IMR-90 (cell line): ENCODE data around the gene RAB23. TPM values are rescaled to one million over a fixed set of nuclear protein-coding genes. Genes with fewer than 3 reads are reported as not detected.

ENCODE experiments used
- ATAC-seq: fragments of 200-7000 bp; cut with Tn5 transposase; 2 replicates; pipeline ENCODE4 v1.9.1; 2020; ENCODE audit warnings: low read depth, mild to moderate bottlenecking, moderate library complexity
- BruUV-seq: library from RNA; stranded (reverse); fragments of 400-500 nt; replicated peaks from 2 replicates; lab custom pipeline; 2021; lab: Mats Ljungman, UMichigan
- CTCF ChIA-PET: fragments of 300-600 bp; formaldehyde crosslinking; extraction: SDS; loops from one replicate; lab custom pipeline; 2021; ENCODE audit warnings: antibody characterized with exemption; lab: Yijun Ruan, JAX
- POLR2A ChIA-PET: fragments of 300-600 bp; sonication (Branson Sonifier 250); formaldehyde crosslinking; loops from one replicate; lab custom pipeline; 2022; ENCODE audit warnings: antibody characterized with exemption; ENCODE audit not compliant: unreplicated experiment; lab: Charles Lee
- DNase-seq: peaks from one replicate; pipeline ENCODE4 v3.0.0; 2013
- H2AFZ ChIP-seq: replicated peaks from 2 replicates; pipeline ENCODE3; 2013; ENCODE audit warnings: low read length, mild to moderate bottlenecking; ENCODE audit not compliant: poor library complexity
- H2AK5ac ChIP-seq: 2 replicates; pipeline ENCODE4 v1.6.1; 2013; ENCODE audit warnings: low read depth, low read length, inconsistent platforms
- H2AK9ac ChIP-seq: replicated peaks from 2 replicates; pipeline ENCODE3; 2013; ENCODE audit warnings: mild to moderate bottlenecking, low read depth, low read length, moderate library complexity; ENCODE audit not compliant: poor library complexity
- H2BK120ac ChIP-seq: 2 replicates; pipeline ENCODE4 v1.6.1; 2013; ENCODE audit warnings: low read depth, low read length, inconsistent platforms
- H2BK15ac ChIP-seq: 3 replicates; pipeline ENCODE4 v1.6.1; 2013; ENCODE audit warnings: low read depth, low read length, inconsistent platforms
- H2BK20ac ChIP-seq: 2 replicates; pipeline ENCODE4 v1.6.1; 2013; ENCODE audit warnings: low read depth, mild to moderate bottlenecking, inconsistent platforms, low read length, moderate library complexity
- H2BK5ac ChIP-seq: 2 replicates; pipeline ENCODE4 v1.6.1; 2013; ENCODE audit warnings: mild to moderate bottlenecking, low read depth, low read length, inconsistent platforms; ENCODE audit not compliant: poor library complexity, severe bottlenecking
- H3K14ac ChIP-seq: replicated peaks from 2 replicates; pipeline ENCODE4 v1.6.1; 2013; ENCODE audit warnings: low read depth, low read length, inconsistent platforms
- H3K18ac ChIP-seq: 2 replicates; pipeline ENCODE4 v1.6.1; 2013; ENCODE audit warnings: low read depth, low read length, control low read depth
- H3K23ac ChIP-seq: 2 replicates; pipeline ENCODE4 v1.6.1; 2013; ENCODE audit warnings: low read depth, low read length, inconsistent platforms
- H3K27ac ChIP-seq: 2 replicates; pipeline ENCODE4 v1.5.1; 2013; ENCODE audit warnings: mild to moderate bottlenecking, control low read depth, low read length; ENCODE audit not compliant: insufficient read depth
- H3K27me3 ChIP-seq: 2 replicates; pipeline ENCODE4 v1.6.1; 2013; ENCODE audit warnings: low read length; ENCODE audit not compliant: control insufficient read depth, insufficient read depth
- H3K36me3 ChIP-seq: 2 replicates; pipeline ENCODE4 v1.6.1; 2013; ENCODE audit warnings: low read length, mixed read lengths; ENCODE audit not compliant: control insufficient read depth, insufficient read depth
- H3K4ac ChIP-seq: 2 replicates; pipeline ENCODE4 v1.6.1; 2013; ENCODE audit warnings: low read depth, low read length, inconsistent platforms
- H3K4me1 ChIP-seq: 2 replicates; pipeline ENCODE4 v1.6.1; 2013; ENCODE audit warnings: low read length, mixed read lengths; ENCODE audit not compliant: control insufficient read depth, insufficient read depth
- H3K4me2 ChIP-seq: 2 replicates; pipeline ENCODE4 v1.6.1; 2013; ENCODE audit warnings: low read depth, mild to moderate bottlenecking, control low read depth, low read length, moderate library complexity
- H3K4me3 ChIP-seq: 2 replicates; pipeline ENCODE4 v1.5.1; 2013; ENCODE audit warnings: low read depth, mild to moderate bottlenecking, control low read depth, low read length, moderate library complexity; ENCODE audit not compliant: insufficient read depth
- H3K56ac ChIP-seq: 2 replicates; pipeline ENCODE4 v1.6.1; 2013; ENCODE audit warnings: low read length, inconsistent platforms; ENCODE audit not compliant: insufficient read depth; ENCODE audit errors: extremely low read depth
- H3K79me1 ChIP-seq, 2 experiments: 2 replicates each; pipeline ENCODE4 v1.6.1; 2013; ENCODE audit warnings: low read length in 2 of 2, inconsistent platforms in 1 of 2, low read depth in 1 of 2
- H3K9ac ChIP-seq: 2 replicates; pipeline ENCODE4 v1.6.1; 2013; ENCODE audit warnings: low read depth, low read length, control low read depth
- H3K9me1 ChIP-seq: 2 replicates; pipeline ENCODE4 v1.6.1; 2013; ENCODE audit warnings: low read length, inconsistent platforms; ENCODE audit not compliant: insufficient read depth
- H3K9me3 ChIP-seq: 2 replicates; pipeline ENCODE4 v1.6.1; 2013; ENCODE audit warnings: low read length; ENCODE audit not compliant: control insufficient read depth, insufficient read depth
- H4K20me1 ChIP-seq: 2 replicates; pipeline ENCODE4 v1.6.1; 2013; ENCODE audit warnings: low read length, inconsistent platforms; ENCODE audit not compliant: insufficient read depth
- H4K5ac ChIP-seq: 2 replicates; pipeline ENCODE4 v1.6.1; 2013; ENCODE audit warnings: mild to moderate bottlenecking, low read depth, low read length, control low read depth
- H4K8ac ChIP-seq, 2 experiments: 2 replicates each; pipeline ENCODE4 v1.6.1; 2013; ENCODE audit warnings: low read depth in 2 of 2, low read length in 2 of 2, control low read depth in 1 of 2, inconsistent platforms in 1 of 2
- H4K91ac ChIP-seq: 2 replicates; pipeline ENCODE4 v1.6.1; 2013; ENCODE audit warnings: low read depth, low read length, inconsistent platforms; ENCODE audit not compliant: insufficient read depth
- CHD1 ChIP-seq: IDR thresholded peaks from 2 replicates; pipeline ENCODE4 v1.6.1; 2012; ENCODE audit warnings: low read depth, low read length, improper control_type of control experiment
- CTCF ChIP-seq: conservative IDR thresholded peaks from 2 replicates; pipeline ENCODE4 v1.5.1; 2012; ENCODE audit warnings: mild to moderate bottlenecking, low read depth, low read length, improper control_type of control experiment
- ELK1 ChIP-seq: fragments of 150-350 bp; IDR thresholded peaks from 2 replicates; pipeline ENCODE4 v1.6.1; 2016; ENCODE audit warnings: low read depth, mild to moderate bottlenecking, low read length, moderate library complexity, borderline replicate concordance
- FOS ChIP-seq: fragments of 150-350 bp; IDR thresholded peaks from 2 replicates; pipeline ENCODE4 v1.6.1; 2016; ENCODE audit warnings: low read depth, low read length
- MAFK ChIP-seq: IDR thresholded peaks from 2 replicates; pipeline ENCODE4 v1.6.1; 2012; ENCODE audit warnings: low read depth, low read length, improper control_type of control experiment
- MAZ ChIP-seq: IDR thresholded peaks from 2 replicates; pipeline ENCODE4 v1.6.1; 2012; ENCODE audit warnings: low read depth, mild to moderate bottlenecking, low read length, improper control_type of control experiment, moderate library complexity, borderline replicate concordance
- MXI1 ChIP-seq: IDR thresholded peaks from 2 replicates; pipeline ENCODE4 v1.6.1; 2012; ENCODE audit warnings: low read depth, mild to moderate bottlenecking, low read length, moderate library complexity, borderline replicate concordance
- POLR2A ChIP-seq: IDR thresholded peaks from 2 replicates; pipeline ENCODE4 v1.6.1; 2012; ENCODE audit warnings: mild to moderate bottlenecking, low read depth, low read length
- RAD21 ChIP-seq: IDR thresholded peaks from 2 replicates; pipeline ENCODE4 v1.6.1; 2012; ENCODE audit warnings: low read length, improper control_type of control experiment
- RCOR1 ChIP-seq: IDR thresholded peaks from 2 replicates; pipeline ENCODE4 v1.6.1; 2012; ENCODE audit warnings: mild to moderate bottlenecking, low read length, improper control_type of control experiment; ENCODE audit not compliant: insufficient replicate concordance
- WGBS, 2 experiments: methylation state at CpG; one replicate each; pipeline versions ENCODE4 v1.1.5 to v1.1.7; 2013; ENCODE audit warnings: missing lambda C conversion rate in 2 of 2; ENCODE audit not compliant: insufficient read length in 1 of 2; ENCODE audit errors: extremely low coverage in 2 of 2; 5-methylcytosine and 5-hydroxymethylcytosine counted together
- dilution Hi-C: fragments of 300-500 bp; cut with HindIII; formaldehyde crosslinking; loops from one replicate; pipeline ENCODE4 v1.14.3; 2018; ENCODE audit warnings: low sequenced_read_pairs; ENCODE audit not compliant: unreplicated experiment
- in situ Hi-C: fragments of 300-500 bp; cut with MboI; formaldehyde crosslinking; loops from 3 replicates; pipeline ENCODE4 v1.14.3; 2019; ENCODE audit warnings: low sequenced_read_pairs, inconsistent platforms, mixed read lengths
- intact Hi-C: fragments of 100-400 bp; cut with micrococcal nuclease; formaldehyde crosslinking; loops from 2 replicates; pipeline ENCODE4 v1.10.0; 2022
- polyA plus RNA-seq, 3 experiments: library from polyadenylated mRNA; depleted of rRNA; stranded (reverse); fragments of >200 nt; gene quantifications; 2 replicates each; pipeline ENCODE4 v1.2.3, GENCODE V29; 2012; ENCODE audit warnings: low replicate concordance in 1 of 3
- total RNA-seq: library from RNA; depleted of rRNA; stranded (reverse); fragments of >200 nt; gene quantifications from 2 replicates; pipeline ENCODE4 v1.2.3, GENCODE V29; 2012

RAB23 gene
- total and polyA plus RNA-seq, 2 of the 4 experiments (the other 2 are of a cell fraction) = 10.8 to 13.3 TPM

GRCh38 chr6:57147955-57148858 lies 73.9 kb downstream of the RAB23 start (continued):
- TF ChIP-seq FOS = no peak

- no peaks in the 10 kb centered on the region for H3K9me3 ChIP-seq
- no peak overlapping the region for H4K91ac ChIP-seq
- no peak overlapping the region for H2AFZ ChIP-seq
- no peak overlapping the region for H2BK120ac ChIP-seq
- no peak overlapping the region for H3K23ac ChIP-seq
- no peak overlapping the region for H3K56ac ChIP-seq
- no peak overlapping the region for H3K4me3 ChIP-seq
- H3K18ac ChIP-seq = no peak overlapping the region
- H3K9me1 ChIP-seq = no peaks in the 10 kb centered on the region
- H4K8ac ChIP-seq = no peak overlapping the region
- WGBS, 2 experiments = 100% methylated on average over 1 of the region's 5 CpGs; no CpG with 5 or more reads in 1 of the 2 experiments
- ChIA-PET POLR2A (no interaction called here), CTCF (no interaction called here)
- no peak for ATAC-seq
- no peak overlapping the region for H2AK5ac ChIP-seq
- intact Hi-C loops = loop anchor here (5.0 kb wide), 1 partner anchor 35 kb away; no protein-coding TSS in a partner anchor
- BruUV-seq = no TSS peak
- H3K14ac ChIP-seq = no peak overlapping the region
- no peak overlapping the region for H3K9ac ChIP-seq
- no peak overlapping the region for H3K27ac ChIP-seq
- H3K4me2 ChIP-seq = no peak overlapping the region
- no peak for DNase-seq
- no peak overlapping the region for H3K4ac ChIP-seq
- no peaks in the 10 kb centered on the region for H4K20me1 ChIP-seq
- H3K36me3 ChIP-seq = peaks cover 10% of the 10 kb centered on the region
- dilution Hi-C loops = no loop called here
- H2AK9ac ChIP-seq = no peak overlapping the region
- no peaks in the 10 kb centered on the region for H3K27me3 ChIP-seq
- no peaks in the 10 kb centered on the region for H3K4me1 ChIP-seq
- peaks cover 4 to 11% of the 10 kb centered on the region in 2 experiments for H3K79me1 ChIP-seq
- TF ChIP-seq FOS (no peak), MXI1 (no peak), ELK1 (no peak), CTCF (no peak), RCOR1 (no peak), CHD1 (no peak), MAZ (no peak), POLR2A (no peak), MAFK (no peak), RAD21 (no peak)
- no peak overlapping the region for H2BK20ac ChIP-seq
- in situ Hi-C loops = no loop called here
- H4K5ac ChIP-seq = no peak overlapping the region
- no peak overlapping the region for H2BK5ac ChIP-seq
- no peak overlapping the region for H2BK15ac ChIP-seq
Measured at GRCh38 chr6:57147401-57147800, 74.7 kb downstream of the RAB23 start.
